SKM-1 treated with dmso at 0.1 percent for 144 hours (cell line): Measurements from ENCODE around the gene NR4A1.

Experiments used
- DNase-seq: peaks from one replicate; lab custom pipeline; 2025; ENCODE audit not compliant: unreplicated experiment; lab: John Stamatoyannopoulos, UW

NR4A1 gene

DNA sequence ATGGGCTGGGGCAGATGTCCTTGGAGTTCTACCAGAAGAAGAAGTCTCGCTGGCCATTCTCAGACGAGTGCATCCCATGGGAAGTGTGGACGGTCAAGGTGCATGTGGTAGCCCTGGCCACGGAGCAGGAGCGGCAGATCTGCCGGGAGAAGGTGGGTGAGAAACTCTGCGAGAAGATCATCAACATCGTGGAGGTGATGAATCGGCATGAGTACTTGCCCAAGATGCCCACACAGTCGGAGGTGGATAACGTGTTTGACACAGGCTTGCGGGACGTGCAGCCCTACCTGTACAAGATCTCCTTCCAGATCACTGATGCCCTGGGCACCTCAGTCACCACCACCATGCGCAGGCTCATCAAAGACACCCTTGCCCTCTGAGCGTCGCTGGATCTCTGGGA is 25.6 kb downstream of the NR4A1 start:
- no peak for DNase-seq

- no peak for DNase-seq
These were observed 27.0 kb downstream of the NR4A1 start for GRCh38 chr12:52078276-52078675.

- no peak for DNase-seq
These were observed 28.5 kb downstream of the NR4A1 start, which contains the start of gene SMIM41 for GRCh38 chr12:52079576-52080402. Gene SMIM41 (plus strand): TSS chr12:52079704. CDS start chr12:52079780, 76 bp downstream.

DNA sequence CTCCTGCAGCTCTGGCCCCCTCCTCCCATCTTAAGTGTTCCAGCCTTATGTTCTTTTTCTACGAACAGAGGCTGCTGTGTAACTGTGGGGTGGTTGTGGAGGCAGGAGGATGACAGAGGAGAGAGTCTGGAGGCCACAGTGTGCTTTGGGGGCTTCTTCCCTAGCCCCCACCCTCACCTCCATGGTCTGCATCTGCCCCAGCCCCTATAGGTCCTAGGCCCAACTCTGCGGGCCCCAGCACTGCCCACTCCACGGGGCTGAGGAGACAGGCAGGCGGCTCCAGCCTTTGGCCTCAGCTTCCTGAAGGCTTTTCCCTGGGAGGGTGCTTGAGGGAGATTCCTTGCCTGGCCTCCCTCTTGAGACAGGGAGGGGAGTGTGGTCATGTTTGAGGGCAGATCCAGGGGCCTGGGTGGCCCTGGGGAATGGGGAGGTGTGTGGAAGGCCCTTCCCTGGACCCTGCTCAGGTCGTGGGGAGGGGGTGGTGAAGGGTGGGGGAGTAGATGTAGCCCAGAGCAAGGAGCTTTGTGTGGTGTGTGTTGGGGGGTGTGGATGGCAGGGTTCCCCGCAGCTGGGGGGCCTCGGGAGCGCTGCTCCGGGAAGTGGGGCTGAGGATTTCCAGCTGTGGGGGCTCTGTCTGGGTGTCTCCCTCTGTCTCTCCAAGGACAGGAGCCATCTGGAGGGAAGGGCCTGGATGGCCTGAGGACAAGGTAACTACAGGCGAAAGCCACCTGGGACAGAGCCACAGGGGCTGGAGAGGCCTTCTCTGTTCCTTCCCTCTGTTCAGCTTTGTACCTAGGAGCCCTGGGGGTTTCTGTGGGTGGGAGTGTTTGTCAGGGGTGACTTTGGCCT is 29.4 kb downstream of the NR4A1 start:
- no peak for DNase-seq

DNA sequence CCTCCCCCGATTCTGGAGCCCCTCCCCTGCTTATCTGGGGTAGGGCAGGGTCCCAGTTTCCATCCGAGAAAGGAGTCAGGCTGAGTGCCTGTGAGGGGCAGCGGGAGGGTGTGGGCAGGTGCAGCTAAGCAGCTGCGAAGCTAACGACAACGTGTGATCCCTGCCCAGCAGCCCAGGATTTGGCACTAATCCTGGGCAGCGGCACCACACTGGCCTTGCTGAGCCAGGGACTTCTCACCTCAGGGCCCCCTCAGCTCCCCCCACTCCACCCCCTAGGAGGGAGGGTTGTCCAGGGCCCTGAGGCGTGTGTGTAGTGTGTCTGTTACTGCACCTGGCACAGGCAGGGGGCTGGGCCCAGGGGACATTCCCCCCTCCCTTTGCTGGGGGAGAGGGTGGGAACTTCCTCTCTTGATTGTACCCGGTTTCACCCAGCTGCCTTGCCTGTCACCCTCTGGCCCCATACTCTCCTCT is 30.1 kb downstream of the NR4A1 start:
- no peak for DNase-seq

- no peak for DNase-seq
These were observed 30.9 kb downstream of the NR4A1 start for GRCh38 chr12:52082026-52082668.

- DNase-seq = no peak
These were observed 31.4 kb downstream of the NR4A1 start for GRCh38 chr12:52082669-52082987.

GRCh38 chr12:52082988-52083637 is 31.9 kb downstream of the NR4A1 start:
- no peak for DNase-seq

DNA sequence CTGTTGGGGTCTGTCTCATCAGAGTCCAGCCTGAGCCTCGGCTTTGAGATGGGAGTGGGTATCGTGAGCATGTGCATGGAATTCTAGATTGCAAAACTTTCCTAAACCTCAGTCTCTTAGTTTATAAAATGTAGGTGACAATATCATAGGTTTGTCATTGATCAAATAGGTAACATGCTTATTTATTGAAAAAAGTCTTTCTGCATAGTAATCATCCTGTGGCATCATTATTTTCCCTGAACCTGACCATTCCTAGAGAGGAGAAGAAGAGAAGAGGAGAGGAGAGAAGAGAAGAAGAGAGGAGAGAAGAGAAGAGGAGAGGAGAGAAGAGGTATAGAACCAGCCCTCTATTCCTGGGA is 32.4 kb downstream of the NR4A1 start:
- no peak for DNase-seq

- DNase-seq = no peak
These were observed 33.4 kb downstream of the NR4A1 start for GRCh38 chr12:52084491-52085231.

DNA sequence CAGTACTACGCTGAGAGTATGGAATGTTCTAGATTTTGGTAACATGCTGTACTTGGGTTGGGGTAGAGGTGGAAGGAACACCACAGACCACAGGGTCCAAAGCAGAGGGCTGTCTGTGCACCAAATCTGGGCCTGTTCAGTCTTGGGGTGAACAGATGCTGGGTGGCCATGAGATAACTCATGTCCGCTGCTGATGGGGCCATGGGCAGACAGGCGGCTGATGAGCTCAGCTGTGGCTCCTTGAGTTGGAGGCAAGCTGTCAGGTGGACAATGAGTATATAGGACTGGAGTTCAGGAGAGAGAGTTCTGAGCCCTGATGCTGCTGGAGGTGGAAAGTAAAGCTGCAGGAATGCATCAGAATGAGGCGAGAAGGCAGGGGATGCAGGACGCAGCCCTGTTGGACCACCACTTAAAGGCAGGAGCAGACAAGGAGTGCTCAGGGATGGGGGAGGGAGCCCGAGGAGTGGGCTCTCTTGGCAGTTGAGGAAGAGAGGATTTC is 34.5 kb downstream of the NR4A1 start:
- no peak for DNase-seq

DNA sequence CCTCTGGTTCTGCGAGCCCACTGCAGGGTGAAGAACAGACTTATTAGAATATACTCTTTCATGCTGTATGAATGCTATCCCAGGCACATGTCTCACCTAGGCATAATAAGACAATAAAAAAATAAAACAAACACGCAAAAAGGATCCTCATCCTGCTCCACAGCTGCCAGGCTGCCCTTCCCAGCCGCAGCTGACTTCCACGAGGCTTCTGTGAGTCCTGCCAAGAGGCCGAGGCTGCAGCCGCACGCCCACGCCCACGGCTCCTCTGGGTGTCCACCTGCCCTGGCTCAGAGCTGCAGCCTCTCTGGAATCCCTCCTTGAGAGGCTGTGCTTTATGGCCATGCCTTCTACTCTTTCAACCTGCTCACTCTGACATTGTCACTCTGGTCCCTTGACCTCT is 35.1 kb downstream of the NR4A1 start:
- no peak for DNase-seq

DNA sequence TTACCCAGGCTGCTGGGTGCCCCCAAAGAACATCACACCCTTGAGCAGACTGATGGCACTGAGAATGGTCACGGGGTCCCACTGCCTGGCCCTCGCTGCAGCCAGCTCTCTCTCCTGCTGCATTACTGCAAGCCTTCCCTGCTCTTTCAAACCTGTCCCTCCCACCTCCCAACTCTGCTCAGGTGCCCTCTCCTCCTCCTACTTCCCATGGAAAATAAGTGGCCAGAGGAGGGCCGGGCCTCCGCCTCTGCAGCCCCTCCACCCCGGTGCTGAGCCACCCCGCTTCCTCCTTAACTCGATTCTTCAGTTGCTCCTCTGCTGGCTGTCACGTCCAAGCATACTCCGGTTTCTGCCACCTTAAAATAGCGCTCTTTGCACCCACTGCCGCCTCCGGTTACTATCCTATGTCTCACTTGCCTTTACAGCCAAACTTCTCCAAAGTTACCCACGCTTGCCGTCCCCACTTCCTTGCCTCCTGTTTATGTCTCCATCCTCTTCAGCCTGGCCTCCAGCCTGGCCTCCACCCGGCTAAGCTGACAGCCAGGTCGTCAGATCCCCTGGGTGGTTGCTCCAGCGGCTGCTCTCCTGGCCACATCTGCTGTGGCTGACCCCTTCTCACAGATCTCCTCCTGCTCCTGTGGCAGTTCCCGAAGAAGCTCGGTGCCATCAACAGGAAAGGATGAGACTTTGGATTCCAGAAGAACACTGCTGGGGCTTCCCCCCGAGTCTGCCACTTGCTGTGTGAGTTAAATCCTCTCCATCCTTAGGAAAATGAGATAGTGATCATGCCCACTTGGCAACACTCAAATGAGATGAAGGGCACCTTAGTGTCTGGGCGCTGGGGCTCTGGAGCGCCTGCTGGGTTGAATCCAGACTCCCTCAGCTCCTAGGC is 35.9 kb downstream of the NR4A1 start:
- no peak for DNase-seq

DNA sequence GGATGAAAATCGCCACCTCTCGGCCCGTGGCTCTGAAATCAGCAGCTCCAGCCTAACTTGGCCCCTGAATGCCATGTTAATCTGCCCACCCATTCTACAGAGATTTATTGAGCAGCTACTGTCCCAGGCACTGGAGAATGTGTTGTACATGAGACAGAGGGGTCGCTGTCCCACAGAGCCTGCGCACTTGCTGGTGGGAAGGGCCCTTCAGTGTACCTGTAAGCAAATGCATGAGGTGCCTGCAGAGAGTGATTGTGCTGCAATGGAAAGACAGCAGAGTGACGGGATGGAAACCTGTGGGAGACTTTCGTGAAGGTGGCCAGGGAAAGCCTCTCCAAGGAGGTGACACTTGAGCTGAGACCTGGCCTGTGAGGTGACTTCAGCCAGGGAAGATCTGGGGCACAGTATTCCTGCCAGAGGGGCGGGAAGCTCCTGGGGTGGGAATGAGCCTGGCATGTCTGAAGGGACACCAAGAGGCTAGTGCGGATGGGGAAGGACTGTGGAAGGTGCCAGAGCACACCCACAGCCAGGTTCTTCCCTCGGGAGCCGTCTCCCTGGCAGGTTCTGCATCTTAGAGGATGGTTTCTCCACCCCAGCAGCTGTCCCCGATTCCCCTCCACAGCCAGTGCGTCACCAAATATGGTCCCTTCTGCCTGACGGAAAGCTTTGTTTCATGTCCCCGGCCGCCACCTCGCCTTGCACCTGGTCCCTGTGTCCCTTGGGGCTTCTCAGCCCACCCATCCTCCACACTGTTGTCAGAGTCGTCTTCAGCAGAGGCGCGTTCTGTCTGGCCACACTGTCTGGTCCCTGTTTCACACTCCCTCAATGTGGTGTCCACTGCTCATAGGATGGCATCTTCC is 36.9 kb downstream of the NR4A1 start:
- no peak for DNase-seq

DNA sequence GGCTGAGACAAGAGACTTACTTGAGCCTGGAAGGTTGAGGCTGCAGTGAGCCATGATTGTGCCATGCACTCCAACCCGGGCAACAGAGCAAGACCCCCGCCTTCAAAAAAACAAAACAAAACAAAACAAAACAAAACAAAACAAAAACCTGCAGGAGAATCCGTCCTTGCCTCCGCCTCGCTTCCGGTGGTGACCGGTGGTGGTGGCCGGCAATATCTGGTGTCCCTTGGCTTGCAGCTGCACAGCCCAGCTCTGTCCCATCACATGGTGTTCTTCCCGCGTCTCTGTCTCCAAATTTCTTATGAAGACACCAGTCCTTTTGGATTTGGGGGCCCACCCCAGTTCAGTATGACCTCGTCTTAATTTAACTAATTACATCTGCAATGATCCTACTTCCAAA is 38.2 kb downstream of the NR4A1 start:
- DNase-seq = no peak

GRCh38 chr12:52090291-52090690 is 39.0 kb downstream of the NR4A1 start:
- no peak for DNase-seq

- no peak for DNase-seq
These were observed 39.8 kb downstream of the NR4A1 start for GRCh38 chr12:52091061-52091460.

GRCh38 chr12:52091869-52092268 is 40.6 kb downstream of the NR4A1 start:
- no peak for DNase-seq
